Measurements from ENCODE around the gene EED.

DNA sequence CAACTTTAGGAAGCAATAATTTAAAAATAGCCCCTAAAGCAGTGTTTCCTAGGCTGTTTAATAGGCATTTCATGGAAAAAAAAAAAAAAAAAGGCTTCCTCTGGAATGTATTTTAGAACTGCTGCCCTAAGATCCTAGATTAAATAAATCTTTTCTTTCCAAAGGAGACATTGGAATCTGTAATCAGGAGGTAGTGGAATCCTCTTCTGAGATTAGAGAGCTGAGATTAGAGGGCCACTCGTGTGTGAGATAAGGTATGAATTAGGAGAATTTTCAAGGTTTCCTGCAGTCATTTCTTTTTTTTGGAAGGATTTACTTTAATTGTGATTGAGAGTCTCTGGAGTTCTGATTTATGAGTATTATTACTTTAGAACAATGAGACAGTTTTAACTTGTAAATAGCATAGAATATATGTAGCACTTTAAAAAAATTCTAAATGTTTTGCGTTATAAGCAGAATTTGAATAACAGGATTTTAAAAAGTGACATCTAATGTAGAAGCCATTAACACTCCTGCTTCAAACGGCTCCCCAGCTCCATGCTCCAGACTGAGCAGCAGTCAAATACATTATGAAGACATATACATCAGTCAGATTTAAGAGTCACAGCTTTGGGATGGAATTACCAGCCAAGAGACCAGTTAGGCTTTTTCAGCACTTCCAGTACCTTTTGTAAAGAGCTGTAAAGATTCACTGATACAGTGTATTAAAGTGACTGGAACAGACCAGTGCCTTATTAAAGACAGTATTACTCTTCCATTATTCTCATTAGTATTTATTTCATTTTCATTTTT is 5.0 kb downstream of the EED start:
- no peak for TF ChIP-seq POLR2A (conservative IDR thresholded peaks at IDR 0.05)
- no peak for TF ChIP-seq ATF4 (CRISPR knock-in tag; IDR thresholded peaks at IDR 0.05)
- TF ChIP-seq, protein P1, sequence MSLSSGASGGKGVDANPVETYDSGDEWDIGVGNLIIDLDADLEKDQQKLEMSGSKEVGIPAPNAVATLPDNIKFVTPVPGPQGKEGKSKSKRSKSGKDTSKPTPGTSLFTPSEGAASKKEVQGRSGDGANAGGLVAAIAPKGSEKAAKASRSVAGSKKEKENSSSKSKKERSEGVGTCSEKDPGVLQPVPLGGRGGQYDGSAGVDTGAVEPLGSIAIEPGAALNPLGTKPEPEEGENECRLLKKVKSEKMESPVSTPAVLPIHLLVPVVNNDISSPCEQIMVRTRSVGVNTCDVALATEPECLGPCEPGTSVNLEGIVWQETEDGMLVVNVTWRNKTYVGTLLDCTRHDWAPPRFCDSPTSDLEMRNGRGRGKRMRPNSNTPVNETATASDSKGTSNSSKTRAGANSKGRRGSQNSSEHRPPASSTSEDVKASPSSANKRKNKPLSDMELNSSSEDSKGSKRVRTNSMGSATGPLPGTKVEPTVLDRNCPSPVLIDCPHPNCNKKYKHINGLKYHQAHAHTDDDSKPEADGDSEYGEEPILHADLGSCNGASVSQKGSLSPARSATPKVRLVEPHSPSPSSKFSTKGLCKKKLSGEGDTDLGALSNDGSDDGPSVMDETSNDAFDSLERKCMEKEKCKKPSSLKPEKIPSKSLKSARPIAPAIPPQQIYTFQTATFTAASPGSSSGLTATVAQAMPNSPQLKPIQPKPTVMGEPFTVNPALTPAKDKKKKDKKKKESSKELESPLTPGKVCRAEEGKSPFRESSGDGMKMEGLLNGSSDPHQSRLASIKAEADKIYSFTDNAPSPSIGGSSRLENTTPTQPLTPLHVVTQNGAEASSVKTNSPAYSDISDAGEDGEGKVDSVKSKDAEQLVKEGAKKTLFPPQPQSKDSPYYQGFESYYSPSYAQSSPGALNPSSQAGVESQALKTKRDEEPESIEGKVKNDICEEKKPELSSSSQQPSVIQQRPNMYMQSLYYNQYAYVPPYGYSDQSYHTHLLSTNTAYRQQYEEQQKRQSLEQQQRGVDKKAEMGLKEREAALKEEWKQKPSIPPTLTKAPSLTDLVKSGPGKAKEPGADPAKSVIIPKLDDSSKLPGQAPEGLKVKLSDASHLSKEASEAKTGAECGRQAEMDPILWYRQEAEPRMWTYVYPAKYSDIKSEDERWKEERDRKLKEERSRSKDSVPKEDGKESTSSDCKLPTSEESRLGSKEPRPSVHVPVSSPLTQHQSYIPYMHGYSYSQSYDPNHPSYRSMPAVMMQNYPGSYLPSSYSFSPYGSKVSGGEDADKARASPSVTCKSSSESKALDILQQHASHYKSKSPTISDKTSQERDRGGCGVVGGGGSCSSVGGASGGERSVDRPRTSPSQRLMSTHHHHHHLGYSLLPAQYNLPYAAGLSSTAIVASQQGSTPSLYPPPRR (CRISPR knock-in tag; IDR thresholded peaks at IDR 0.05; ENCODE audit: borderline replicate concordance): no peak
- TF ChIP-seq, protein P2, sequence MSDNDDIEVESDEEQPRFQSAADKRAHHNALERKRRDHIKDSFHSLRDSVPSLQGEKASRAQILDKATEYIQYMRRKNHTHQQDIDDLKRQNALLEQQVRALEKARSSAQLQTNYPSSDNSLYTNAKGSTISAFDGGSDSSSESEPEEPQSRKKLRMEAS (CRISPR knock-in tag; IDR thresholded peaks at IDR 0.05): no peak
- TF ChIP-seq, protein P3, sequence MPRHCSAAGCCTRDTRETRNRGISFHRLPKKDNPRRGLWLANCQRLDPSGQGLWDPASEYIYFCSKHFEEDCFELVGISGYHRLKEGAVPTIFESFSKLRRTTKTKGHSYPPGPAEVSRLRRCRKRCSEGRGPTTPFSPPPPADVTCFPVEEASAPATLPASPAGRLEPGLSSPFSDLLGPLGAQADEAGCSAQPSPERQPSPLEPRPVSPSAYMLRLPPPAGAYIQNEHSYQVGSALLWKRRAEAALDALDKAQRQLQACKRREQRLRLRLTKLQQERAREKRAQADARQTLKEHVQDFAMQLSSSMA (CRISPR knock-in tag; IDR thresholded peaks at IDR 0.05): no peak
- TF ChIP-seq, protein P4, sequence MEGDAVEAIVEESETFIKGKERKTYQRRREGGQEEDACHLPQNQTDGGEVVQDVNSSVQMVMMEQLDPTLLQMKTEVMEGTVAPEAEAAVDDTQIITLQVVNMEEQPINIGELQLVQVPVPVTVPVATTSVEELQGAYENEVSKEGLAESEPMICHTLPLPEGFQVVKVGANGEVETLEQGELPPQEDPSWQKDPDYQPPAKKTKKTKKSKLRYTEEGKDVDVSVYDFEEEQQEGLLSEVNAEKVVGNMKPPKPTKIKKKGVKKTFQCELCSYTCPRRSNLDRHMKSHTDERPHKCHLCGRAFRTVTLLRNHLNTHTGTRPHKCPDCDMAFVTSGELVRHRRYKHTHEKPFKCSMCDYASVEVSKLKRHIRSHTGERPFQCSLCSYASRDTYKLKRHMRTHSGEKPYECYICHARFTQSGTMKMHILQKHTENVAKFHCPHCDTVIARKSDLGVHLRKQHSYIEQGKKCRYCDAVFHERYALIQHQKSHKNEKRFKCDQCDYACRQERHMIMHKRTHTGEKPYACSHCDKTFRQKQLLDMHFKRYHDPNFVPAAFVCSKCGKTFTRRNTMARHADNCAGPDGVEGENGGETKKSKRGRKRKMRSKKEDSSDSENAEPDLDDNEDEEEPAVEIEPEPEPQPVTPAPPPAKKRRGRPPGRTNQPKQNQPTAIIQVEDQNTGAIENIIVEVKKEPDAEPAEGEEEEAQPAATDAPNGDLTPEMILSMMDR (IDR thresholded peaks at IDR 0.05 in 2 of 3, conservative IDR thresholded peaks at IDR 0.05 in 1 of 3; ENCODE audit: insufficient read depth in 2 of 3, low read depth in 1 of 3, low read length in 3 of 3): no peak
- TF ChIP-seq PHF8 (IDR thresholded peaks at IDR 0.05; ENCODE audit: borderline replicate concordance, low read length): no peak
- TF ChIP-seq MCM7 (IDR thresholded peaks at IDR 0.05): no peak
- TF ChIP-seq ZNF347 (CRISPR knock-in tag; IDR thresholded peaks at IDR 0.05; ENCODE audit: low read depth): no peak
- no peak for TF ChIP-seq CBX5 (IDR thresholded peaks at IDR 0.05; ENCODE audit: borderline replicate concordance, low read depth)
- TF ChIP-seq RAD21 (CRISPR knock-in tag; conservative IDR thresholded peaks at IDR 0.05 in 1 of 2, IDR thresholded peaks at IDR 0.05 in 1 of 2): no peak
